Panc1 (cell line): Measurements from ENCODE around the gene GPR141. TPM values are rescaled to one million over a fixed set of nuclear protein-coding genes. Genes with fewer than 3 reads are reported as not detected.

ENCODE experiments used
- ATAC-seq: fragments of 200-7000 bp; cut with Tn5 transposase; 2 replicates; pipeline ENCODE4 v1.9.1; 2020; ENCODE audit warnings: mild to moderate bottlenecking, moderate library complexity
- BruUV-seq: library from RNA; stranded (reverse); fragments of 400-500 nt; replicated peaks from 2 replicates; lab custom pipeline; 2021; lab: Mats Ljungman, UMichigan
- CTCF ChIA-PET: fragments of 300-600 bp; sonication (Branson Sonifier 250); formaldehyde crosslinking; loops from one replicate; lab custom pipeline; 2022; ENCODE audit warnings: antibody characterized with exemption; lab: Charles Lee
- POLR2A ChIA-PET: fragments of 300-600 bp; sonication (Branson Sonifier 250); formaldehyde crosslinking; loops from one replicate; lab custom pipeline; 2022; ENCODE audit warnings: antibody characterized with exemption; lab: Charles Lee
- DNase-seq: peaks from one replicate; pipeline ENCODE4 v3.0.0-alpha.2; 2010; ENCODE audit warnings: low read depth, low spot score
- H3K27ac ChIP-seq: 2 replicates; pipeline ENCODE4 v1.5.1; 2011; ENCODE audit warnings: mild to moderate bottlenecking, low read length, inconsistent platforms
- H3K27me3 ChIP-seq: fragments of 200-500 bp; sonication (Bioruptor generic); 2 replicates; pipeline ENCODE4 v1.6.0; 2014; ENCODE audit warnings: low read length, inconsistent platforms; ENCODE audit not compliant: control insufficient read depth, insufficient read depth
- H3K36me3 ChIP-seq: fragments of 200-500 bp; sonication (Bioruptor generic); 2 replicates; pipeline ENCODE4 v1.5.1; 2014; ENCODE audit warnings: inconsistent platforms, mild to moderate bottlenecking, low read length, moderate library complexity; ENCODE audit not compliant: control insufficient read depth, insufficient read depth
- H3K4me1 ChIP-seq: 2 replicates; pipeline ENCODE4 v1.5.1; 2011; ENCODE audit warnings: inconsistent platforms, mild to moderate bottlenecking, low read length, moderate library complexity; ENCODE audit not compliant: control insufficient read depth, insufficient read depth
- H3K4me3 ChIP-seq, 2 experiments: 2 replicates each; pipeline ENCODE4 v1.5.1; 2011 to 2012; ENCODE audit warnings: low read depth in 2 of 2, low read length in 2 of 2, mild to moderate bottlenecking in 2 of 2, inconsistent platforms in 1 of 2, moderate library complexity in 1 of 2
- H3K9me3 ChIP-seq: fragments of 200-500 bp; sonication (Bioruptor generic); 2 replicates; pipeline ENCODE4 v1.5.1; 2014; ENCODE audit warnings: low read depth, mild to moderate bottlenecking, inconsistent platforms, low read length, moderate library complexity; ENCODE audit not compliant: control insufficient read depth, insufficient read depth
- POLR2AphosphoS5 ChIP-seq: IDR thresholded peaks from 2 replicates; pipeline ENCODE4 v1.6.1; 2012; ENCODE audit warnings: mild to moderate bottlenecking, low read depth, low read length, moderate library complexity
- SIN3A ChIP-seq: IDR thresholded peaks from 2 replicates; pipeline ENCODE4 v1.6.1; 2012; ENCODE audit warnings: low read depth, mild to moderate bottlenecking, low read length, moderate library complexity, borderline replicate concordance; ENCODE audit not compliant: insufficient read depth
- TCF7L2 ChIP-seq: IDR thresholded peaks from 2 replicates; pipeline ENCODE4 v1.6.1; 2011; ENCODE audit warnings: mild to moderate bottlenecking, low read depth, low read length, inconsistent platforms
- in situ Hi-C: cut with HindIII; loops from 2 replicates; pipeline ENCODE4 v1.10.0; 2016; ENCODE audit warnings: low sequenced_read_pairs, low pct_unique_long_range_greater_than_20kb
- intact Hi-C: fragments of 100-400 bp; cut with micrococcal nuclease; formaldehyde crosslinking; loops from one replicate; pipeline ENCODE4 v1.10.0; 2022; ENCODE audit not compliant: unreplicated experiment
- total RNA-seq: library from RNA; stranded (reverse); gene quantifications from one replicate; pipeline ENCODE4 v1.2.1, GENCODE V29; 2021; ENCODE audit not compliant: unreplicated experiment
- TF ChIP-seq, protein P1 (sequence below): fragments of 450-650 bp; IDR thresholded peaks from 2 replicates; pipeline ENCODE4 v1.5.1; 2017; ENCODE audit warnings: mild to moderate bottlenecking
- TF ChIP-seq, protein P2 (sequence below), 2 experiments: IDR thresholded peaks; 2 replicates each; pipeline ENCODE4 v1.6.1; 2011 to 2012; ENCODE audit warnings: low read depth in 2 of 2, control low read depth in 1 of 2, low read length in 1 of 2, mild to moderate bottlenecking in 1 of 2, moderate library complexity in 1 of 2; ENCODE audit not compliant: insufficient read depth in 1 of 2

GPR141 gene
- total RNA-seq, 1 experiment from 2014 or later, result not detected

DNA sequence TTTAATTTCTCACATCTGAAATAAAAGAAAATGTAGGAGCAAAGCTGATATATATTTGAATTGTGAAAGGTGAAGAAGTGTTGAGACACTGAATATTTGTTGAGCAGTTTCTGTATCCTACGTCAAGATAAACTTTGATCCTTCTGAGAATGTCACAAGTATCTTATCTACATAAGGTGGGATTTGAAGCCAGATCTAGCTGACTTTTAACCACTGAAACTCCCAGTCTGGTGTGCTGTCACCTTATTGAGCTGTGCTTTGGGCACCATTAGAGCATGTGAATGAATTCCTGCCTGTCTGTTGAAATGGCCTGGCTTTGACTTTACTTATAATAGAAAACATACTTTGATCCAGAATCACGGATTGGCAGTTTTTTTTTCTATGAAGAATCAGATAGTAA is 15.2 kb downstream of the GPR141 start:
- no peak for ATAC-seq
- H3K4me1 ChIP-seq, result no peaks in the 10 kb centered on the region
- no peak overlapping the region for H3K4me3 ChIP-seq
- BruUV-seq, result no TSS peak
- H3K36me3 ChIP-seq, result no peaks in the 10 kb centered on the region
- no peak for TF ChIP-seq POLR2AphosphoS5
- TF ChIP-seq, protein P1, sequence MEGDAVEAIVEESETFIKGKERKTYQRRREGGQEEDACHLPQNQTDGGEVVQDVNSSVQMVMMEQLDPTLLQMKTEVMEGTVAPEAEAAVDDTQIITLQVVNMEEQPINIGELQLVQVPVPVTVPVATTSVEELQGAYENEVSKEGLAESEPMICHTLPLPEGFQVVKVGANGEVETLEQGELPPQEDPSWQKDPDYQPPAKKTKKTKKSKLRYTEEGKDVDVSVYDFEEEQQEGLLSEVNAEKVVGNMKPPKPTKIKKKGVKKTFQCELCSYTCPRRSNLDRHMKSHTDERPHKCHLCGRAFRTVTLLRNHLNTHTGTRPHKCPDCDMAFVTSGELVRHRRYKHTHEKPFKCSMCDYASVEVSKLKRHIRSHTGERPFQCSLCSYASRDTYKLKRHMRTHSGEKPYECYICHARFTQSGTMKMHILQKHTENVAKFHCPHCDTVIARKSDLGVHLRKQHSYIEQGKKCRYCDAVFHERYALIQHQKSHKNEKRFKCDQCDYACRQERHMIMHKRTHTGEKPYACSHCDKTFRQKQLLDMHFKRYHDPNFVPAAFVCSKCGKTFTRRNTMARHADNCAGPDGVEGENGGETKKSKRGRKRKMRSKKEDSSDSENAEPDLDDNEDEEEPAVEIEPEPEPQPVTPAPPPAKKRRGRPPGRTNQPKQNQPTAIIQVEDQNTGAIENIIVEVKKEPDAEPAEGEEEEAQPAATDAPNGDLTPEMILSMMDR, result no peak
- TF ChIP-seq, protein P2, sequence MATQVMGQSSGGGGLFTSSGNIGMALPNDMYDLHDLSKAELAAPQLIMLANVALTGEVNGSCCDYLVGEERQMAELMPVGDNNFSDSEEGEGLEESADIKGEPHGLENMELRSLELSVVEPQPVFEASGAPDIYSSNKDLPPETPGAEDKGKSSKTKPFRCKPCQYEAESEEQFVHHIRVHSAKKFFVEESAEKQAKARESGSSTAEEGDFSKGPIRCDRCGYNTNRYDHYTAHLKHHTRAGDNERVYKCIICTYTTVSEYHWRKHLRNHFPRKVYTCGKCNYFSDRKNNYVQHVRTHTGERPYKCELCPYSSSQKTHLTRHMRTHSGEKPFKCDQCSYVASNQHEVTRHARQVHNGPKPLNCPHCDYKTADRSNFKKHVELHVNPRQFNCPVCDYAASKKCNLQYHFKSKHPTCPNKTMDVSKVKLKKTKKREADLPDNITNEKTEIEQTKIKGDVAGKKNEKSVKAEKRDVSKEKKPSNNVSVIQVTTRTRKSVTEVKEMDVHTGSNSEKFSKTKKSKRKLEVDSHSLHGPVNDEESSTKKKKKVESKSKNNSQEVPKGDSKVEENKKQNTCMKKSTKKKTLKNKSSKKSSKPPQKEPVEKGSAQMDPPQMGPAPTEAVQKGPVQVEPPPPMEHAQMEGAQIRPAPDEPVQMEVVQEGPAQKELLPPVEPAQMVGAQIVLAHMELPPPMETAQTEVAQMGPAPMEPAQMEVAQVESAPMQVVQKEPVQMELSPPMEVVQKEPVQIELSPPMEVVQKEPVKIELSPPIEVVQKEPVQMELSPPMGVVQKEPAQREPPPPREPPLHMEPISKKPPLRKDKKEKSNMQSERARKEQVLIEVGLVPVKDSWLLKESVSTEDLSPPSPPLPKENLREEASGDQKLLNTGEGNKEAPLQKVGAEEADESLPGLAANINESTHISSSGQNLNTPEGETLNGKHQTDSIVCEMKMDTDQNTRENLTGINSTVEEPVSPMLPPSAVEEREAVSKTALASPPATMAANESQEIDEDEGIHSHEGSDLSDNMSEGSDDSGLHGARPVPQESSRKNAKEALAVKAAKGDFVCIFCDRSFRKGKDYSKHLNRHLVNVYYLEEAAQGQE (IDR thresholded peaks at IDR 0.05; ENCODE audit: insufficient read depth in 1 of 2, low read depth in 2 of 2, low read length in 1 of 2), result no peak
- no peak for TF ChIP-seq TCF7L2
- TF ChIP-seq SIN3A, result no peak
- H3K27me3 ChIP-seq, result no peaks in the 10 kb centered on the region
- ChIA-PET CTCF (interaction anchor here (0.6 kb wide), 1 partner anchor 208 kb away, joined by 3 read pairs; no protein-coding TSS in a partner anchor), POLR2A (no interaction called here)
- no peak for DNase-seq
- in situ Hi-C loops, result no loop called here
- intact Hi-C loops, result no loop called here
- no peaks in the 10 kb centered on the region for H3K9me3 ChIP-seq
- H3K27ac ChIP-seq, result no peak overlapping the region

DNA sequence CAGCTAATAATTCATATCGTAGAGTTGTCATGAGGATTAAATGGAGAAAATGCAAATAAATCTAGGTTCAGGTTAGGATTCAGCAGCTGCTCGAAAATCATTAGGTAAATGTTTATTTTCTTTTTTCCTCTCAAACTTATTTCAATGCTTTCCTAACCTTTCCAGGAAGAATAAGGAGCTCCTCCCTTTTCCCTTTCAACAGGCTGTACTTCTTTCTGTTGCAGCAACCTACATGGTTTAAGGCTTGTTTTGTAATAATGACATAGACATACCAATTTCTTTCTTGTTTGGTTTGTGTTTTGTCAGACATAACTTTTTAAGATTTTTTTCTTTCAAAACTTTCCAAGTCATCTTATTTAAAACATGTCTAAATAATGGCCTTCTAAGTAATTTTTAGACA is 18.2 kb downstream of the GPR141 start:
- in situ Hi-C loops (no loop called here), intact Hi-C loops (no loop called here)
- ChIA-PET CTCF (no interaction called here), POLR2A (no interaction called here)
- no peak for DNase-seq
- no peaks in the 10 kb centered on the region for H3K27me3 ChIP-seq
- no peak overlapping the region for H3K4me3 ChIP-seq
- no peak overlapping the region for H3K27ac ChIP-seq
- no peak for ATAC-seq
- H3K4me1 ChIP-seq, result no peaks in the 10 kb centered on the region
- no peaks in the 10 kb centered on the region for H3K36me3 ChIP-seq
- TF ChIP-seq, protein P2 (IDR thresholded peaks at IDR 0.05; ENCODE audit: insufficient read depth in 1 of 2, low read depth in 2 of 2, low read length in 1 of 2), result no peak
- no peak for TF ChIP-seq SIN3A
- TF ChIP-seq, protein P1, result no peak
- TF ChIP-seq TCF7L2, result no peak
- no peak for TF ChIP-seq POLR2AphosphoS5
- no TSS peak for BruUV-seq
- no peaks in the 10 kb centered on the region for H3K9me3 ChIP-seq
